Transverse colon (tissue), 3 donors: ENCODE measurements around the gene P4HA3.

Experiments
- POLR2A ChIP-seq: fragments of 450-650 bp; IDR thresholded peaks from one replicate; pipeline ENCODE4 v1.6.1; 2016; ENCODE audit warnings: antibody characterized with exemption, mild to moderate bottlenecking, moderate library complexity
- TF ChIP-seq, protein P1 (sequence below), 5 experiments: fragments of 200-600 bp in 3 of 5; fragments of 450-650 bp in 2 of 5; sonication (generic) in 3 of 5; IDR thresholded peaks; 1 replicate in 2 of 5; 2 replicates in 3 of 5; pipeline ENCODE4 v1.5.1; 2016 to 2017; ENCODE audit warnings: antibody characterized with exemption in 5 of 5, inconsistent platforms in 3 of 5, mild to moderate bottlenecking in 2 of 5, moderate library complexity in 1 of 5

DNA sequence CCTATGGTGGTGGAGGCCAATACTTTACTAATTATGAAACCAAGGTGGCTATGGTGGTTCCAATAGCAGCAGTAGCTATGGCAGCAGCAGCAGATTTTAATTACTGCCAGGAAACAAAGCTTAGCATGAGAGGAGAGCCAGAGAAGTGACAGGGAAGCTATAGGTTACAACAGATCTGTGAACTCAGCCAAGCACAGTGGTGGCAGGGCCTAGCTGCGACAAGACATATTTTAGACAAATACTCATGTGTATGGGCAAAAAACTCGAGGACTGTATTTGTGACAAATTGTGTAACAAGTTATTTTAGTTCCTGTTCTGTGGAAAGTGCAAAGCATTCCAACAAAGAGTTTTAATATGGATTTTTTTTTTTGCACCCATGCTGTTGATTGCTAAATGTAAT lies 44.2 kb upstream of the P4HA3 start:
- no peak for TF ChIP-seq POLR2A
- TF ChIP-seq, protein P1, sequence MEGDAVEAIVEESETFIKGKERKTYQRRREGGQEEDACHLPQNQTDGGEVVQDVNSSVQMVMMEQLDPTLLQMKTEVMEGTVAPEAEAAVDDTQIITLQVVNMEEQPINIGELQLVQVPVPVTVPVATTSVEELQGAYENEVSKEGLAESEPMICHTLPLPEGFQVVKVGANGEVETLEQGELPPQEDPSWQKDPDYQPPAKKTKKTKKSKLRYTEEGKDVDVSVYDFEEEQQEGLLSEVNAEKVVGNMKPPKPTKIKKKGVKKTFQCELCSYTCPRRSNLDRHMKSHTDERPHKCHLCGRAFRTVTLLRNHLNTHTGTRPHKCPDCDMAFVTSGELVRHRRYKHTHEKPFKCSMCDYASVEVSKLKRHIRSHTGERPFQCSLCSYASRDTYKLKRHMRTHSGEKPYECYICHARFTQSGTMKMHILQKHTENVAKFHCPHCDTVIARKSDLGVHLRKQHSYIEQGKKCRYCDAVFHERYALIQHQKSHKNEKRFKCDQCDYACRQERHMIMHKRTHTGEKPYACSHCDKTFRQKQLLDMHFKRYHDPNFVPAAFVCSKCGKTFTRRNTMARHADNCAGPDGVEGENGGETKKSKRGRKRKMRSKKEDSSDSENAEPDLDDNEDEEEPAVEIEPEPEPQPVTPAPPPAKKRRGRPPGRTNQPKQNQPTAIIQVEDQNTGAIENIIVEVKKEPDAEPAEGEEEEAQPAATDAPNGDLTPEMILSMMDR (IDR thresholded peaks at IDR 0.05) = no peak
